ENCODE data around the gene USP32.
"Not testable (repeated sequence)": the region's sequence is repeated elsewhere in the genome, so short reads cannot be mapped to it uniquely, and the experiment has no call there.

DNA sequence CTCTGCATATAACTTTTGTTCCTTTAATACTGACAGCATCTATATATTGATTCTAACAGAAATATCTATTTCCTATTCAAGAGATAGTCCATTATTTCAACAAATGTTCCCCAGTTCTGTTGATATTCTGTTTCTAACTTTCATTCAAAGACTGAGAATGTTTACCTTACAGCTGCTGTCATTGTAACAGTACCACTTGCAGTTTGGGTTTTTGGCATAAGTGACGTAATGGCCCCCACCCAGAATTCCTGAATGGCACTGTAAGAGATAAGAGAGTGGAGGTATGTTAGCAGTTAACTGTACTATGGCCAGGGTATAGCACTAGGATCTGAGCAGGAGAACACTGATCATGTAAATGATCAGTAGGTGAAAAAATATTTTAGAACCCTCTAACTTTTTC is 211.6 kb downstream of the USP32 start:
- TF ChIP-seq, protein P1, sequence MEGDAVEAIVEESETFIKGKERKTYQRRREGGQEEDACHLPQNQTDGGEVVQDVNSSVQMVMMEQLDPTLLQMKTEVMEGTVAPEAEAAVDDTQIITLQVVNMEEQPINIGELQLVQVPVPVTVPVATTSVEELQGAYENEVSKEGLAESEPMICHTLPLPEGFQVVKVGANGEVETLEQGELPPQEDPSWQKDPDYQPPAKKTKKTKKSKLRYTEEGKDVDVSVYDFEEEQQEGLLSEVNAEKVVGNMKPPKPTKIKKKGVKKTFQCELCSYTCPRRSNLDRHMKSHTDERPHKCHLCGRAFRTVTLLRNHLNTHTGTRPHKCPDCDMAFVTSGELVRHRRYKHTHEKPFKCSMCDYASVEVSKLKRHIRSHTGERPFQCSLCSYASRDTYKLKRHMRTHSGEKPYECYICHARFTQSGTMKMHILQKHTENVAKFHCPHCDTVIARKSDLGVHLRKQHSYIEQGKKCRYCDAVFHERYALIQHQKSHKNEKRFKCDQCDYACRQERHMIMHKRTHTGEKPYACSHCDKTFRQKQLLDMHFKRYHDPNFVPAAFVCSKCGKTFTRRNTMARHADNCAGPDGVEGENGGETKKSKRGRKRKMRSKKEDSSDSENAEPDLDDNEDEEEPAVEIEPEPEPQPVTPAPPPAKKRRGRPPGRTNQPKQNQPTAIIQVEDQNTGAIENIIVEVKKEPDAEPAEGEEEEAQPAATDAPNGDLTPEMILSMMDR (optimal IDR thresholded peaks at IDR 0.05 in 1 of 3, IDR thresholded peaks at IDR 0.05 in 1 of 3, conservative IDR thresholded peaks at IDR 0.05 in 1 of 3; ENCODE audit: extremely low read depth in 1 of 3, insufficient read depth in 2 of 3, low read length in 3 of 3) = not testable (repeated sequence)
- TF ChIP-seq EZH2 (IDR thresholded peaks at IDR 0.05; ENCODE audit: low read length) = not testable (repeated sequence)
